ENCODE measurements around the gene ANO1. TPM values are rescaled to one million over a fixed set of nuclear protein-coding genes. Genes with fewer than 3 reads are reported as not detected.

ANO1 gene
- total and polyA plus RNA-seq, 2 of the 8 experiments (the other 6 are each of a cell fraction or from before 2014, with no cell fraction given) = 4.7 to 5.0 TPM

DNA sequence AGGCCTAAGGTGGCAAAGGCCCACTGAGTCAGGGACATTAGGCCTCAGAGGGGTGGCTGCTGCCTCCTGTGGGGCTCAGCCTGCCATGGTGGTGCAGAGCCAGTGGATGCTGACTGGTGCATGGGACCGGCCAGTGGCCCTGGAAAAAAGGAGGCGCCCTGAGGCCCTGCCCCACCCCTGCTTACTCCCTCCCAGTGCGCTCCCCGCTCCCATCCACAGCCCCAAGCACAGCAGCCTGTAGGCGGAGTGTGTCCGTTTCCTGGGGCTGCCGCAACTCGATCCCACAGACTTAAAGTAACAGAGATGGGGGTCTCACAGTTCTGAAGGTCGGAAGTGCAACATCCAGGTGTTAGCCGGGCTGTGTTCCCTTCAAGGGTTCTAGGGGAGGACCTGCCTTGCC is 86.6 kb downstream of the ANO1 start:
- Histone ChIP-seq H3K4me3 (ENCODE audit: extremely low read depth in 1 of 4, insufficient read depth in 2 of 4, low read depth in 3 of 4, low read length in 4 of 4) (no peak overlapping the region), H4K8ac (ENCODE audit: extremely low read depth, insufficient read depth, low read length) (no peak overlapping the region), H3K18ac (ENCODE audit: extremely low read depth, low read length) (no peak overlapping the region), H3K4me2 (ENCODE audit: insufficient read depth in 1 of 2, low read depth in 2 of 2, low read length in 2 of 2) (no peak overlapping the region), H4K20me1 (replicated peaks in 1 of 2; ENCODE audit: control insufficient read depth in 1 of 2, insufficient read depth in 2 of 2, low read length in 2 of 2) (no peaks in the 10 kb centered on the region), H3K79me2 (ENCODE audit: control insufficient read depth in 1 of 2, insufficient read depth in 2 of 2, low read length in 2 of 2) (no peaks in the 10 kb centered on the region), H3K14ac (ENCODE audit: insufficient read length) (no peak overlapping the region), H3K27ac (ENCODE audit: low read depth, low read length) (no peak overlapping the region), H3K23ac (ENCODE audit: insufficient read length) (no peak overlapping the region), H2BK5ac (ENCODE audit: low read depth, low read length) (no peak overlapping the region), H3K4me1 (replicated peaks in 1 of 4; ENCODE audit: control insufficient read depth in 3 of 4, insufficient read depth in 4 of 4, low read length in 3 of 4) (peaks cover 0 to 2% (median 0%) of the 10 kb centered on the region in 4 experiments; a peak in 2 of 7 replicates), H3K79me1 (ENCODE audit: low read depth, low read length) (no peaks in the 10 kb centered on the region), H3K27me3 (replicated peaks in 1 of 4; ENCODE audit: control insufficient read depth in 3 of 4, extremely low read depth in 1 of 4, insufficient read depth in 3 of 4, low read length in 3 of 4) (no peaks in the 10 kb centered on the region; a peak in 1 of 7 replicates), H3K9ac (replicated peaks in 1 of 4; ENCODE audit: extremely low read depth in 1 of 4, low read depth in 3 of 4, low read length in 3 of 4) (no peak overlapping the region), H2BK20ac (ENCODE audit: low read length) (no peak overlapping the region), H2BK120ac (replicated peaks; ENCODE audit: low read depth, low read length) (no peak overlapping the region), H2AK5ac (ENCODE audit: low read depth, low read length) (no peak overlapping the region), H3K9me3 (ENCODE audit: insufficient read depth in 2 of 2, low read depth in 1 of 2, low read length in 1 of 2) (no peaks in the 10 kb centered on the region), H2AFZ (ENCODE audit: low read length) (no peak overlapping the region), H2BK15ac (ENCODE audit: low read length) (no peak overlapping the region), H3K56ac (replicated peaks; ENCODE audit: insufficient read length, low read depth, low read length) (no peak overlapping the region), H3K4ac (replicated peaks; ENCODE audit: insufficient read length, low read depth, low read length) (no peak overlapping the region), H3K23me2 (ENCODE audit: low read depth, low read length) (no peaks in the 10 kb centered on the region), H4K5ac (ENCODE audit: insufficient read length, low read depth, low read length) (no peak overlapping the region), H2BK12ac (ENCODE audit: low read depth, low read length) (no peak overlapping the region), H4K91ac (replicated peaks; ENCODE audit: insufficient read length, low read length) (no peak overlapping the region), H3K36me3 (ENCODE audit: control insufficient read depth in 2 of 4, insufficient read depth in 4 of 4, low read length in 3 of 4) (no peaks in the 10 kb centered on the region)
- 92% methylated on average over 10 of the region's 10 CpGs; no CpG with 5 or more reads in 1 of the 2 experiments for WGBS, 2 experiments (ENCODE audit: extremely low coverage in 1 of 2, insufficient coverage in 1 of 2, insufficient read length in 1 of 2, insufficient replicate concordance in 2 of 2, low coverage in 1 of 2, low lambda C conversion rate in 2 of 2, missing lambda C conversion rate in 1 of 2)
- TF ChIP-seq CREB1 (IDR thresholded peaks at IDR 0.05) (no peak), GTF2F1 (IDR thresholded peaks at IDR 0.05; ENCODE audit: borderline replicate concordance, low read depth, low read length) (no peak), RNF2 (IDR thresholded peaks at IDR 0.05; ENCODE audit: borderline replicate concordance, low read depth, low read length, missing control alignments, poor library complexity, severe bottlenecking) (no peak), MAFK (IDR thresholded peaks at IDR 0.05; ENCODE audit: low read depth, low read length) (no peak), SIN3A (conservative IDR thresholded peaks at IDR 0.05 in 1 of 2, IDR thresholded peaks at IDR 0.05 in 1 of 2; ENCODE audit: low read depth in 1 of 2, low read length in 2 of 2) (no peak), JUND (IDR thresholded peaks at IDR 0.05; ENCODE audit: low read length) (no peak), TAF7 (optimal IDR thresholded peaks at IDR 0.05; ENCODE audit: borderline replicate concordance, low read depth, low read length) (no peak), CBX8 (IDR thresholded peaks at IDR 0.05; ENCODE audit: borderline replicate concordance, low read depth, low read length) (no peak), SRF (IDR thresholded peaks at IDR 0.05; ENCODE audit: low read depth, low read length) (no peak), SUZ12 (IDR thresholded peaks at IDR 0.05; ENCODE audit: low read length) (no peak), POU5F1 (IDR thresholded peaks at IDR 0.05; ENCODE audit: low read depth, low read length) (no peak), YY1 (IDR thresholded peaks at IDR 0.05; ENCODE audit: low read depth, low read length) (no peak)
- TF ChIP-seq, protein P1, sequence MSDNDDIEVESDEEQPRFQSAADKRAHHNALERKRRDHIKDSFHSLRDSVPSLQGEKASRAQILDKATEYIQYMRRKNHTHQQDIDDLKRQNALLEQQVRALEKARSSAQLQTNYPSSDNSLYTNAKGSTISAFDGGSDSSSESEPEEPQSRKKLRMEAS (IDR thresholded peaks at IDR 0.05) = no peak
- TF ChIP-seq, protein P2, sequence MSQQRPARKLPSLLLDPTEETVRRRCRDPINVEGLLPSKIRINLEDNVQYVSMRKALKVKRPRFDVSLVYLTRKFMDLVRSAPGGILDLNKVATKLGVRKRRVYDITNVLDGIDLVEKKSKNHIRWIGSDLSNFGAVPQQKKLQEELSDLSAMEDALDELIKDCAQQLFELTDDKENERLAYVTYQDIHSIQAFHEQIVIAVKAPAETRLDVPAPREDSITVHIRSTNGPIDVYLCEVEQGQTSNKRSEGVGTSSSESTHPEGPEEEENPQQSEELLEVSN (IDR thresholded peaks at IDR 0.05) = no peak
- FAIRE-seq = no peak
- DNase-seq (ENCODE audit: low read depth in 1 of 2, low spot score in 2 of 2) = no peak
- CTCF ChIA-PET (ENCODE audit: partially characterized antibody) = interaction anchor here (0.7 to 4.0 kb wide), 3 partner anchors 10 to 250 kb away, joined by 3 to 11 read pairs (median 5); no protein-coding TSS in a partner anchor
- POLR2A ChIA-PET (ENCODE audit: partially characterized antibody) = no interaction called here
